ENCODE measurements around the gene EML4. TPM values are rescaled to one million over a fixed set of nuclear protein-coding genes. Genes with fewer than 3 reads are reported as not detected.

EML4 gene
- total RNA-seq, 1 donor from 2014 or later, result 167 TPM

GRCh38 chr2:42293019-42293418, 123.9 kb downstream of the EML4 start:
- Histone ChIP-seq H3F3A (ENCODE audit: low read depth) (no peaks in the 10 kb centered on the region), H3K4me1 (no peaks in the 10 kb centered on the region), H3K4me3 (no peak overlapping the region), H3K27ac (no peak overlapping the region), H2AFZ (replicated peaks) (no peak overlapping the region), H3K4me2 (no peak overlapping the region), H3K36me3 (peaks cover 17% of the 10 kb centered on the region), H3K9ac (no peak overlapping the region), H4K20me1 (ENCODE audit: low read depth) (no peaks in the 10 kb centered on the region), H3K9me3 (ENCODE audit: low read depth) (no peaks in the 10 kb centered on the region), H3K79me2 (ENCODE audit: low read depth) (no peaks in the 10 kb centered on the region), H3K27me3 (no peaks in the 10 kb centered on the region)
- DNase-seq (ENCODE audit: low spot score), result no peak
- no peaks in the 10 kb centered on the region for H3K4me1 Mint-ChIP-seq
- peaks cover 20% of the 10 kb centered on the region for H3K36me3 Mint-ChIP-seq
- no peak overlapping the region for H3K27ac Mint-ChIP-seq
- no peaks in the 10 kb centered on the region for H3K27me3 Mint-ChIP-seq (ENCODE audit: insufficient read depth, low read depth)
- H3K4me3 Mint-ChIP-seq, result no peak overlapping the region
- TF ChIP-seq EZH2phosphoT487 (IDR thresholded peaks at IDR 0.05), result no peak
- TF ChIP-seq EZH2 (IDR thresholded peaks at IDR 0.05), result no peak
- TF ChIP-seq, protein P1, sequence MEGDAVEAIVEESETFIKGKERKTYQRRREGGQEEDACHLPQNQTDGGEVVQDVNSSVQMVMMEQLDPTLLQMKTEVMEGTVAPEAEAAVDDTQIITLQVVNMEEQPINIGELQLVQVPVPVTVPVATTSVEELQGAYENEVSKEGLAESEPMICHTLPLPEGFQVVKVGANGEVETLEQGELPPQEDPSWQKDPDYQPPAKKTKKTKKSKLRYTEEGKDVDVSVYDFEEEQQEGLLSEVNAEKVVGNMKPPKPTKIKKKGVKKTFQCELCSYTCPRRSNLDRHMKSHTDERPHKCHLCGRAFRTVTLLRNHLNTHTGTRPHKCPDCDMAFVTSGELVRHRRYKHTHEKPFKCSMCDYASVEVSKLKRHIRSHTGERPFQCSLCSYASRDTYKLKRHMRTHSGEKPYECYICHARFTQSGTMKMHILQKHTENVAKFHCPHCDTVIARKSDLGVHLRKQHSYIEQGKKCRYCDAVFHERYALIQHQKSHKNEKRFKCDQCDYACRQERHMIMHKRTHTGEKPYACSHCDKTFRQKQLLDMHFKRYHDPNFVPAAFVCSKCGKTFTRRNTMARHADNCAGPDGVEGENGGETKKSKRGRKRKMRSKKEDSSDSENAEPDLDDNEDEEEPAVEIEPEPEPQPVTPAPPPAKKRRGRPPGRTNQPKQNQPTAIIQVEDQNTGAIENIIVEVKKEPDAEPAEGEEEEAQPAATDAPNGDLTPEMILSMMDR (IDR thresholded peaks at IDR 0.05), result no peak
- no peaks in the 10 kb centered on the region for H3K9me3 Mint-ChIP-seq

GRCh38 chr2:42296226-42296625, 127.1 kb downstream of the EML4 start:
- no peak overlapping the region for H3K27ac Mint-ChIP-seq

GRCh38 chr2:42297322-42297936, 128.3 kb downstream of the EML4 start:
- Mint-ChIP-seq H3K4me1 (no peaks in the 10 kb centered on the region), H3K9me3 (no peaks in the 10 kb centered on the region), H3K36me3 (peaks cover 7% of the 10 kb centered on the region), H3K27me3 (ENCODE audit: insufficient read depth, low read depth) (no peaks in the 10 kb centered on the region), H3K4me3 (no peak overlapping the region), H3K27ac (no peak overlapping the region)
- Histone ChIP-seq H3K9ac (no peak overlapping the region), H3K9me3 (ENCODE audit: low read depth) (no peaks in the 10 kb centered on the region), H3K4me2 (no peak overlapping the region), H3K4me3 (no peak overlapping the region), H3K4me1 (no peaks in the 10 kb centered on the region), H3K27me3 (no peaks in the 10 kb centered on the region), H3K36me3 (peaks cover 28% of the 10 kb centered on the region), H3K79me2 (ENCODE audit: low read depth) (no peaks in the 10 kb centered on the region), H3F3A (ENCODE audit: low read depth) (no peaks in the 10 kb centered on the region), H2AFZ (replicated peaks) (no peak overlapping the region), H4K20me1 (ENCODE audit: low read depth) (no peaks in the 10 kb centered on the region), H3K27ac (no peak overlapping the region)
- TF ChIP-seq EZH2phosphoT487 (IDR thresholded peaks at IDR 0.05), result no peak
- TF ChIP-seq EZH2 (IDR thresholded peaks at IDR 0.05), result no peak
- TF ChIP-seq, protein P1 (IDR thresholded peaks at IDR 0.05), result no peak
- no peak for DNase-seq (ENCODE audit: low spot score)

More at GRCh38 chr2:42296226-42296625, 127.1 kb downstream of the EML4 start:
- Mint-ChIP-seq H3K9me3 (no peaks in the 10 kb centered on the region), H3K4me1 (no peaks in the 10 kb centered on the region), H3K4me3 (no peak overlapping the region), H3K36me3 (peaks cover 12% of the 10 kb centered on the region), H3K27me3 (ENCODE audit: insufficient read depth, low read depth) (no peaks in the 10 kb centered on the region)
- no peaks in the 10 kb centered on the region for H3F3A ChIP-seq (ENCODE audit: low read depth)
- H3K4me1 ChIP-seq, result no peaks in the 10 kb centered on the region
- no peak overlapping the region for H3K27ac ChIP-seq
- DNase-seq (ENCODE audit: low spot score), result no peak
- no peak overlapping the region for H3K9ac ChIP-seq
- H3K9me3 ChIP-seq (ENCODE audit: low read depth), result no peaks in the 10 kb centered on the region
- H3K27me3 ChIP-seq, result no peaks in the 10 kb centered on the region
- H3K79me2 ChIP-seq (ENCODE audit: low read depth), result no peaks in the 10 kb centered on the region
- no peak overlapping the region for H2AFZ ChIP-seq (replicated peaks)
- TF ChIP-seq, protein P1 (IDR thresholded peaks at IDR 0.05), result no peak
- no peak for TF ChIP-seq EZH2 (IDR thresholded peaks at IDR 0.05)
- no peak for TF ChIP-seq EZH2phosphoT487 (IDR thresholded peaks at IDR 0.05)
- H3K4me2 ChIP-seq, result no peak overlapping the region
- no peak overlapping the region for H3K4me3 ChIP-seq
- H4K20me1 ChIP-seq (ENCODE audit: low read depth), result no peaks in the 10 kb centered on the region
- H3K36me3 ChIP-seq, result peaks cover 19% of the 10 kb centered on the region

All from neural progenitor cell (in vitro differentiated cells).